ENCODE results near the gene PDE6B.

DNA sequence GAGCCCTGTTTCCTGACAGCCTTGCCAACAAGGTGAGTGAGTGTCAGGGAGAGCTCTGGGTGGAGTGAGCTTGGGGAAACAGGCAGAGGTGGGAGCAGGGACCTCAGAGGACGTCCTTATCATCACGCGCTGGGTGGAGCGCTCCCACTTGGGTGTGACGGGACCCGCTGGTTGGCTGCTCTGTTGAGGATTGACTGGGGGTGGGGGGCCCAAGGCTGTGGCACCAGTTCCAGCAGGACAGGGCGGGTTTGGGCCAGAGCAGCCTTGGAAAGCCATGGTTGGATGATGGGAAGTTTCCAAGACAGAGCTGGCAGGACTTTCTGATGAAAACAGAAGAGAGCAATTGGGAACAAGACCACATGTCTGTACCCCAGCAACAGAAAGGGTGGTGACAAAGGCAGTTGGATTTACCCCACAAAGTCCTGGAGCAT lies 77.3 kb downstream of the PDE6B start:
- TF ChIP-seq POLR2A (IDR thresholded peaks at IDR 0.05; ENCODE audit: low read length) (no peak), GATA1 (IDR thresholded peaks at IDR 0.05; ENCODE audit: low read depth, low read length) (no peak)

Data from erythroblast (primary cell).